Mesodermal cell (in vitro differentiated cells): ENCODE data around the gene ZNF106.

Experiments used
- H3K27ac ChIP-seq: 2 replicates; pipeline ENCODE4 v1.7.0; 2013; ENCODE audit warnings: mild to moderate bottlenecking, low read depth, low read length, moderate library complexity; ENCODE audit not compliant: severe bottlenecking
- H3K36me3 ChIP-seq: 2 replicates; pipeline ENCODE4 v1.7.1; 2013; ENCODE audit warnings: mild to moderate bottlenecking, low read length, moderate library complexity; ENCODE audit not compliant: control insufficient read depth, insufficient read depth
- H3K4me1 ChIP-seq: one replicate; pipeline ENCODE4 v1.7.1; 2013; ENCODE audit warnings: mild to moderate bottlenecking, low read length; ENCODE audit not compliant: insufficient read depth, control insufficient read depth, poor library complexity, severe bottlenecking
- H3K4me3 ChIP-seq: 2 replicates; pipeline ENCODE4 v1.7.0; 2013; ENCODE audit warnings: low read length, control low read depth, mild to moderate bottlenecking; ENCODE audit not compliant: insufficient read depth, poor library complexity, severe bottlenecking; ENCODE audit errors: extremely low read depth
- H3K9me3 ChIP-seq: 2 replicates; pipeline ENCODE4 v1.7.1; 2013; ENCODE audit warnings: mild to moderate bottlenecking, low read length, moderate library complexity; ENCODE audit not compliant: control insufficient read depth
- WGBS, 2 experiments: methylation state at CpG; one replicate each; pipeline ENCODE4 v1.1.5; 2013; ENCODE audit warnings: missing lambda C conversion rate in 2 of 2; ENCODE audit not compliant: insufficient coverage in 2 of 2; 5-methylcytosine and 5-hydroxymethylcytosine counted together

ZNF106 gene

GRCh38 chr15:42405863-42406482 lies 85.0 kb downstream of the ZNF106 start:
- Histone ChIP-seq H3K9me3 (no peaks in the 10 kb centered on the region), H3K4me1 (peaks cover 2% of the 10 kb centered on the region), H3K4me3 (no peak overlapping the region), H3K27ac (no peak overlapping the region), H3K36me3 (peaks cover 6% of the 10 kb centered on the region)
- 86 to 97% methylated on average over 1 to 5 of the region's 6 CpGs for WGBS, 2 experiments

GRCh38 chr15:42404461-42405235 lies 86.3 kb downstream of the ZNF106 start:
- H3K4me1 ChIP-seq: peaks cover 2% of the 10 kb centered on the region
- no peaks in the 10 kb centered on the region for H3K36me3 ChIP-seq
- 79 to 82% methylated on average over 9 to 11 of the region's 12 CpGs for whole genome bisulfite sequencing, 2 experiments
- H3K4me3 ChIP-seq: no peak overlapping the region
- no peak overlapping the region for H3K27ac ChIP-seq
- no peaks in the 10 kb centered on the region for H3K9me3 ChIP-seq

DNA sequence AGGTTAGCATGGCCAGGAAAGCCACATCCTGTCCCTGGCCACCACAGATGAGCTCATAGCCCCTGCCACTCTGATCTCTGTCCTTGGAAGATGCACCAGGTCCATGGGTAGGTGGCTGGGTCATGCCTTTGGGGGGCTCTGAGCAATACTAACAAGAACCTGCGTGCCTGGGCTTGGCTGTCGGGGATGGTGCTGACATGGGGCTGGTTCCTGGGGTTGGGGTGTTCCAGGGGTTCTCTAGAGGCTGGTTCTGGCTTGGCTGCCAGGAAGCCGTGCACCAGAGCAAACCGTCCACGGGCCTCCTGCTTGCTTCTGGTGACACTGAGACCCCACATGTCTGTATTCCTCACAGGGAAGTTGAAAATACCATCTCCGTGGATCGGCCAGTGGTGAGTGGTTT lies 87.6 kb downstream of the ZNF106 start:
- no peaks in the 10 kb centered on the region for H3K36me3 ChIP-seq
- 96 to 97% methylated on average over 6 to 7 of the region's 7 CpGs for whole genome bisulfite sequencing, 2 experiments
- no peaks in the 10 kb centered on the region for H3K9me3 ChIP-seq
- H3K4me1 ChIP-seq: peaks cover 2% of the 10 kb centered on the region
- H3K4me3 ChIP-seq: no peak overlapping the region
- H3K27ac ChIP-seq: no peak overlapping the region

DNA sequence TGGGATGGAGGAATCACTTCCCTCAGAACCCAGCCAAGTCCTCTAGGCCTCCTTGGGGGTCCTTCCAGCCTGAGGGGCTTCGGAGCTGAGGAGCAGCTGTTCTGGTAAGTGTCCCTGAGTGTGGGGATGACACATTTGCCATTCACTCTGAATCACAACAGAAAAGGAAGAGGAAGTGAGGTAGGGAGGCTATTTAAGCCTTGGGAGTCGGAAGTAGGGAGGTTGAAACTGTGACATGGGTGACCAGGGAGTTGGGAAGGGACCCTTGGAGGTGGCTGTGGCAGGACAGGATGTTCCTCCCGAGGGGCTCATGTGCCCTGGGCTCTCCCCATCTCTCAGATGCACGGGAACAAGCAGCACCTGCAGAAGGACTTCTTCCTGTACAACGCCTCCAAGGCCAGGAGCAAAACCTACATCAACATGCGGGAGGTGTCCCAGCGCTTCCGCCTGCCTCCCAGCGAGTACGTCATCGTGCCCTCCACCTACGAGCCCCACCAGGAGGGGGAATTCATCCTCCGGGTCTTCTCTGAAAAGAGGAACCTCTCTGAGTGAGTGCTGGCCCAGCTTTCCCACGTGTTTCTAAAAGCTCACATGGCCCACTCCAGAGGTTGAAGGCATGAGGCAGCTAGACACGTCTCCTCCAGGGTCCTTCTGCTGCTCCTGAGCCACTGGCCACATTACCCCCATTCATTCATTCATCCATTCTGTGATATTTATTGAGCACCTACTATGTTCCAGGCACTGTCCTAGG lies 88.3 kb downstream of the ZNF106 start:
- no peaks in the 10 kb centered on the region for H3K36me3 ChIP-seq
- no peak overlapping the region for H3K27ac ChIP-seq
- H3K4me3 ChIP-seq: no peak overlapping the region
- WGBS, 2 experiments: 94 to 96% methylated on average over 12 to 13 of the region's 15 CpGs
- peaks cover 2% of the 10 kb centered on the region for H3K4me1 ChIP-seq
- no peaks in the 10 kb centered on the region for H3K9me3 ChIP-seq

- Histone ChIP-seq H3K36me3 (no peaks in the 10 kb centered on the region), H3K27ac (no peak overlapping the region), H3K9me3 (no peaks in the 10 kb centered on the region), H3K4me3 (no peak overlapping the region), H3K4me1 (peaks cover 2% of the 10 kb centered on the region)
- WGBS, 2 experiments: 87 to 95% methylated on average over 17 to 20 of the region's 24 CpGs
Measured at GRCh38 chr15:42401544-42402454, 89.1 kb downstream of the ZNF106 start.

- H3K4me1 ChIP-seq: no peaks in the 10 kb centered on the region
- H3K9me3 ChIP-seq: no peaks in the 10 kb centered on the region
- H3K36me3 ChIP-seq: no peaks in the 10 kb centered on the region
- no peak overlapping the region for H3K27ac ChIP-seq
- no peak overlapping the region for H3K4me3 ChIP-seq
- 57 to 100% methylated on average over 1 of the region's 1 CpG for WGBS, 2 experiments
Measured at GRCh38 chr15:42395838-42396237, 95.1 kb downstream of the ZNF106 start.

GRCh38 chr15:42394106-42394505 lies 96.8 kb downstream of the ZNF106 start:
- no peaks in the 10 kb centered on the region for H3K4me1 ChIP-seq
- H3K9me3 ChIP-seq: no peaks in the 10 kb centered on the region
- H3K4me3 ChIP-seq: no peak overlapping the region
- H3K36me3 ChIP-seq: no peaks in the 10 kb centered on the region
- H3K27ac ChIP-seq: no peak overlapping the region
- 95% methylated on average over 12 to 13 of the region's 13 CpGs for WGBS, 2 experiments

DNA sequence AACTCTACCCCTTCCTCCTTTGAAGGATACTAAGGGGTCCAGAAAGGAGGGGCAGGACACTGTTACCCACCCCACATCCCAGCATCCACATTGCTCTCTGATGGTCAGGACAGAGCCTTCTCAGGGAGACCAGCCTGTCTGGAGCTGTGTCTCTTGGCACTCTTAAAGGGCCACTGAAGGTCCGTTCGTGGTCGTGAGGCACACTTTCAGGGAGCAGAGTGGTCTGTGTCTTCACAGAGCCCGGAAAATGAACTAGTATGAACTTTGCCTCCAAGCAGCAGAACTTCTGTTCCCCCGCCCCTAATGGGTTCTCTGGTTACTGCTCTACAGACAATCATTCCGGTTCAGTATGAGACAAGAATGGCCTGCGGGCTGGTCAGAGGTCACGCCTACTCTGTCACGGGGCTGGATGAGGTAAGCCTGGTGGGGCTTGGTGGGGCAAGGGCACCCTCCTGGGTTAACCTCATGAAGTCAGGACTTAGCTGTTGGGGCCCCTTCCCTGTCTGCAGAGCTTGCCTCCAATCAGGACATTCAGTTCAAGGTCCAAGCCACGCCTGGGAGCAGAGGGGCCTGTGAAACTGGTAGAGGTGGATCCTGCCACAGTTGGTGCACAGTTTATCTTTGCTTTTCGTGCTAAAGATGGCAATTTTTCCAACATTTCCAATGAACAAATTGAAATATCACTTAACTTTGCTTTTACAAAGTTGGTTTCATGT lies 98.5 kb downstream of the ZNF106 start:
- 91 to 93% methylated on average over 9 to 10 of the region's 11 CpGs for WGBS, 2 experiments
- Histone ChIP-seq H3K9me3 (no peaks in the 10 kb centered on the region), H3K4me1 (no peaks in the 10 kb centered on the region), H3K27ac (no peak overlapping the region), H3K36me3 (no peaks in the 10 kb centered on the region), H3K4me3 (no peak overlapping the region)

DNA sequence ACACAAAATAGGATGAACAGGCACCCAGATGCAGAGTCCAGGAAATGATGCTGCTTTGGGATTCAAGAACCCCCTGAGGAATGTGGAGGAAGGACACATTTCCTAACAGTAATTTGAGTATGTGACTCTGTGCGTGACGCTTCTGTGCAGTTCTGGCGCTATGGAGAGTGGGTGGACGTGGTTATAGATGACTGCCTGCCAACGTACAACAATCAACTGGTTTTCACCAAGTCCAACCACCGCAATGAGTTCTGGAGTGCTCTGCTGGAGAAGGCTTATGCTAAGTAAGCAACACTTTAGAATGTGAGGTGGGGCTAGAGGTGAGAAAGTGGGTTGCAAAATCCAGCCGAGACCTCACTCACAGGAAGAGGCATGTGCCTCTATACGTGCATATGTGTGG lies 103.3 kb downstream of the ZNF106 start:
- Histone ChIP-seq H3K36me3 (no peaks in the 10 kb centered on the region), H3K4me3 (no peak overlapping the region), H3K4me1 (peaks cover 13% of the 10 kb centered on the region), H3K27ac (no peak overlapping the region), H3K9me3 (no peaks in the 10 kb centered on the region)
- 93 to 100% methylated on average over 2 to 7 of the region's 8 CpGs for WGBS, 2 experiments
